ENCODE data around the gene ROGDI. TPM values are rescaled to one million over a fixed set of nuclear protein-coding genes. Genes with fewer than 3 reads are reported as not detected.

ROGDI gene
- total and polyA plus RNA-seq, 2 donors from 2014 or later, result 20.8 to 86.1 TPM

- H3K4me3 ChIP-seq (ENCODE audit: low read length in 3 of 3), result no peak overlapping the region
- intact Hi-C loops (cut with DNase I), result no loop called here
- no peak for FAIRE-seq
- H3K9ac ChIP-seq (ENCODE audit: low read length in 3 of 3), result no peak overlapping the region
- no peaks in the 10 kb centered on the region for H3K27me3 ChIP-seq (ENCODE audit: control insufficient read depth, insufficient read depth, low read length)
- H3K4me1 ChIP-seq (ENCODE audit: control insufficient read depth in 2 of 3, insufficient read depth in 2 of 3, low read depth in 1 of 3, low read length in 3 of 3), result no peaks in the 10 kb centered on the region
- no peak for DNase-seq
- no peaks in the 10 kb centered on the region for H3K9me3 ChIP-seq (ENCODE audit: control insufficient read depth in 2 of 3, insufficient read depth in 1 of 3, low read length in 3 of 3)
- TF ChIP-seq CTCF (IDR thresholded peaks at IDR 0.05; ENCODE audit: borderline replicate concordance, extremely low read depth, insufficient read depth), result no peak
- no peaks in the 10 kb centered on the region for H3K36me3 ChIP-seq (ENCODE audit: control insufficient read depth in 2 of 3, insufficient read depth in 3 of 3, low read length in 3 of 3)
- no peak overlapping the region for H3K27ac ChIP-seq (ENCODE audit: low read depth in 2 of 2, low read length in 2 of 2)
Observed at GRCh38 chr16:4783951-4784336, 18.5 kb downstream of the ROGDI start.

- Histone ChIP-seq H3K4me1 (ENCODE audit: control insufficient read depth in 2 of 3, insufficient read depth in 2 of 3, low read depth in 1 of 3, low read length in 3 of 3) (no peaks in the 10 kb centered on the region), H3K36me3 (ENCODE audit: control insufficient read depth in 2 of 3, insufficient read depth in 3 of 3, low read length in 3 of 3) (no peaks in the 10 kb centered on the region), H3K27ac (ENCODE audit: low read depth in 2 of 2, low read length in 2 of 2) (no peak overlapping the region), H3K9ac (ENCODE audit: low read length in 3 of 3) (no peak overlapping the region), H3K9me3 (ENCODE audit: control insufficient read depth in 2 of 3, insufficient read depth in 1 of 3, low read length in 3 of 3) (no peaks in the 10 kb centered on the region), H3K4me3 (ENCODE audit: low read length in 3 of 3) (no peak overlapping the region), H3K27me3 (ENCODE audit: control insufficient read depth, insufficient read depth, low read length) (no peaks in the 10 kb centered on the region)
- DNase-seq (no peak), FAIRE-seq (no peak)
- intact Hi-C loops (cut with DNase I), result no loop called here
- TF ChIP-seq CTCF (IDR thresholded peaks at IDR 0.05; ENCODE audit: borderline replicate concordance, extremely low read depth, insufficient read depth), result no peak
Observed at GRCh38 chr16:4783251-4783950, 19.0 kb downstream of the ROGDI start.

- H3K9me3 ChIP-seq (ENCODE audit: control insufficient read depth in 2 of 3, insufficient read depth in 1 of 3, low read length in 3 of 3), result no peaks in the 10 kb centered on the region
- no peak for FAIRE-seq
- no peak overlapping the region for H3K4me3 ChIP-seq (ENCODE audit: low read length in 3 of 3)
- no peak overlapping the region for H3K9ac ChIP-seq (ENCODE audit: low read length in 3 of 3)
- no peak for TF ChIP-seq CTCF (IDR thresholded peaks at IDR 0.05; ENCODE audit: borderline replicate concordance, extremely low read depth, insufficient read depth)
- H3K27me3 ChIP-seq (ENCODE audit: control insufficient read depth, insufficient read depth, low read length), result no peaks in the 10 kb centered on the region
- H3K36me3 ChIP-seq (ENCODE audit: control insufficient read depth in 2 of 3, insufficient read depth in 3 of 3, low read length in 3 of 3), result no peaks in the 10 kb centered on the region
- H3K27ac ChIP-seq (ENCODE audit: low read depth in 2 of 2, low read length in 2 of 2), result no peak overlapping the region
- DNase-seq, result no peak
- H3K4me1 ChIP-seq (ENCODE audit: control insufficient read depth in 2 of 3, insufficient read depth in 2 of 3, low read depth in 1 of 3, low read length in 3 of 3), result no peaks in the 10 kb centered on the region
- intact Hi-C loops (cut with DNase I), result no loop called here
Observed at GRCh38 chr16:4780235-4780634, 22.2 kb downstream of the ROGDI start.

GRCh38 chr16:4778050-4778392 is 24.4 kb downstream of the ROGDI start:
- H3K4me1 ChIP-seq (ENCODE audit: control insufficient read depth in 2 of 3, insufficient read depth in 2 of 3, low read depth in 1 of 3, low read length in 3 of 3), result no peaks in the 10 kb centered on the region
- no peak for TF ChIP-seq CTCF (IDR thresholded peaks at IDR 0.05; ENCODE audit: borderline replicate concordance, extremely low read depth, insufficient read depth)
- no peak overlapping the region for H3K9ac ChIP-seq (ENCODE audit: low read length in 3 of 3)
- no peaks in the 10 kb centered on the region for H3K9me3 ChIP-seq (ENCODE audit: control insufficient read depth in 2 of 3, insufficient read depth in 1 of 3, low read length in 3 of 3)
- DNase-seq, result no peak
- H3K27ac ChIP-seq (ENCODE audit: low read depth in 2 of 2, low read length in 2 of 2), result no peak overlapping the region
- FAIRE-seq, result no peak
- no peaks in the 10 kb centered on the region for H3K36me3 ChIP-seq (ENCODE audit: control insufficient read depth in 2 of 3, insufficient read depth in 3 of 3, low read length in 3 of 3)
- intact Hi-C loops (cut with DNase I), result no loop called here
- no peaks in the 10 kb centered on the region for H3K27me3 ChIP-seq (ENCODE audit: control insufficient read depth, insufficient read depth, low read length)
- no peak overlapping the region for H3K4me3 ChIP-seq (ENCODE audit: low read length in 3 of 3)

Measured in kidney (tissue), 14 donors.